DND-41 (cell line): Measurements from ENCODE around the gene MYL6.

Experiments
- ATAC-seq: fragments of 200-7000 bp; cut with Tn5 transposase; 3 replicates; pipeline ENCODE4 v1.9.1; 2021; ENCODE audit warnings: low read depth; ENCODE audit not compliant: insufficient read depth
- DNase-seq: peaks from one replicate; pipeline ENCODE4 v3.0.0-alpha.2; 2020
- H2AFZ ChIP-seq: 2 replicates; pipeline ENCODE4 v1.6.0; 2012; ENCODE audit warnings: low read depth, low read length
- H3K27ac ChIP-seq: 2 replicates; pipeline ENCODE4 v1.5.1; 2012; ENCODE audit warnings: low read length, inconsistent platforms
- H3K27me3 ChIP-seq: fragments of 200-600 bp; sonication (generic); 2 replicates; pipeline ENCODE4 v1.6.0; 2012; ENCODE audit warnings: low read length, mild to moderate bottlenecking, inconsistent platforms; ENCODE audit not compliant: insufficient read depth, poor library complexity
- H3K36me3 ChIP-seq: 2 replicates; pipeline ENCODE4 v1.5.1; 2012; ENCODE audit warnings: low read length, inconsistent platforms; ENCODE audit not compliant: insufficient read depth
- H3K4me1 ChIP-seq: 2 replicates; pipeline ENCODE4 v1.5.1; 2012; ENCODE audit warnings: mild to moderate bottlenecking, low read length; ENCODE audit not compliant: insufficient read depth
- H3K4me2 ChIP-seq: 2 replicates; pipeline ENCODE4 v1.6.0; 2012; ENCODE audit warnings: mild to moderate bottlenecking, moderate library complexity, low read length, inconsistent platforms; ENCODE audit not compliant: insufficient read depth
- H3K4me3 ChIP-seq, 2 experiments: fragments of 200-600 bp in 1 of 2; shearing (Covaris generic) in 1 of 2; 2 replicates each; pipeline ENCODE4 v1.5.1; 2012 to 2016; ENCODE audit warnings: inconsistent platforms in 2 of 2, low read length in 2 of 2, mild to moderate bottlenecking in 2 of 2, low read depth in 1 of 2, moderate library complexity in 1 of 2
- H3K79me2 ChIP-seq: 2 replicates; pipeline ENCODE4 v1.6.0; 2012; ENCODE audit warnings: low read length, inconsistent platforms; ENCODE audit not compliant: insufficient read depth
- H3K9ac ChIP-seq: 2 replicates; pipeline ENCODE4 v1.6.0; 2012; ENCODE audit warnings: low read depth, mild to moderate bottlenecking, inconsistent platforms, low read length, moderate library complexity
- H3K9me3 ChIP-seq: 2 replicates; pipeline ENCODE4 v1.5.1; 2012; ENCODE audit warnings: low read length, moderate library complexity, mild to moderate bottlenecking, inconsistent platforms; ENCODE audit not compliant: insufficient read depth, severe bottlenecking
- H4K20me1 ChIP-seq: 2 replicates; pipeline ENCODE4 v1.6.0; 2012; ENCODE audit warnings: low read length; ENCODE audit not compliant: insufficient read depth
- EZH2 ChIP-seq: IDR thresholded peaks from 3 replicates; pipeline ENCODE4 v1.6.1; 2012; ENCODE audit warnings: borderline replicate concordance, low read depth, mild to moderate bottlenecking, moderate library complexity, low read length, inconsistent platforms; ENCODE audit not compliant: severe bottlenecking
- TF ChIP-seq, protein P1 (sequence below): IDR thresholded peaks from 2 replicates; pipeline ENCODE4 v1.5.1; 2012; ENCODE audit warnings: borderline replicate concordance, low read length, moderate library complexity, mild to moderate bottlenecking; ENCODE audit not compliant: poor library complexity, severe bottlenecking; ENCODE audit errors: extremely low read depth

Gene MYL6

GRCh38 chr12:56198836-56199235, 40.7 kb downstream of the MYL6 start:
- TF ChIP-seq EZH2 = no peak
- TF ChIP-seq, protein P1, sequence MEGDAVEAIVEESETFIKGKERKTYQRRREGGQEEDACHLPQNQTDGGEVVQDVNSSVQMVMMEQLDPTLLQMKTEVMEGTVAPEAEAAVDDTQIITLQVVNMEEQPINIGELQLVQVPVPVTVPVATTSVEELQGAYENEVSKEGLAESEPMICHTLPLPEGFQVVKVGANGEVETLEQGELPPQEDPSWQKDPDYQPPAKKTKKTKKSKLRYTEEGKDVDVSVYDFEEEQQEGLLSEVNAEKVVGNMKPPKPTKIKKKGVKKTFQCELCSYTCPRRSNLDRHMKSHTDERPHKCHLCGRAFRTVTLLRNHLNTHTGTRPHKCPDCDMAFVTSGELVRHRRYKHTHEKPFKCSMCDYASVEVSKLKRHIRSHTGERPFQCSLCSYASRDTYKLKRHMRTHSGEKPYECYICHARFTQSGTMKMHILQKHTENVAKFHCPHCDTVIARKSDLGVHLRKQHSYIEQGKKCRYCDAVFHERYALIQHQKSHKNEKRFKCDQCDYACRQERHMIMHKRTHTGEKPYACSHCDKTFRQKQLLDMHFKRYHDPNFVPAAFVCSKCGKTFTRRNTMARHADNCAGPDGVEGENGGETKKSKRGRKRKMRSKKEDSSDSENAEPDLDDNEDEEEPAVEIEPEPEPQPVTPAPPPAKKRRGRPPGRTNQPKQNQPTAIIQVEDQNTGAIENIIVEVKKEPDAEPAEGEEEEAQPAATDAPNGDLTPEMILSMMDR = no peak
- Histone ChIP-seq H2AFZ (no peak overlapping the region), H3K27me3 (no peaks in the 10 kb centered on the region), H3K79me2 (no peaks in the 10 kb centered on the region), H3K4me2 (no peak overlapping the region), H3K4me1 (no peaks in the 10 kb centered on the region), H4K20me1 (no peaks in the 10 kb centered on the region), H3K36me3 (no peaks in the 10 kb centered on the region), H3K4me3 (no peak overlapping the region), H3K9me3 (no peaks in the 10 kb centered on the region), H3K9ac (no peak overlapping the region), H3K27ac (no peak overlapping the region)
- no peak for DNase-seq
- no peak for ATAC-seq

- H3K4me1 ChIP-seq = no peaks in the 10 kb centered on the region
- H3K79me2 ChIP-seq = no peaks in the 10 kb centered on the region
- H3K27me3 ChIP-seq = no peaks in the 10 kb centered on the region
- H3K4me2 ChIP-seq = no peak overlapping the region
- no peaks in the 10 kb centered on the region for H4K20me1 ChIP-seq
- H3K27ac ChIP-seq = no peak overlapping the region
- no peaks in the 10 kb centered on the region for H3K9me3 ChIP-seq
- H3K36me3 ChIP-seq = peaks cover 20% of the 10 kb centered on the region
- no peak overlapping the region for H2AFZ ChIP-seq
- no peak overlapping the region for H3K9ac ChIP-seq
- no peak for TF ChIP-seq EZH2
- TF ChIP-seq, protein P1 = no peak
- H3K4me3 ChIP-seq = no peak overlapping the region
- no peak for ATAC-seq
- DNase-seq = no peak
These were observed 44.2 kb downstream of the MYL6 start for GRCh38 chr12:56202366-56202765.

GRCh38 chr12:56202838-56203237, 44.7 kb downstream of the MYL6 start:
- no peaks in the 10 kb centered on the region for H3K79me2 ChIP-seq
- H3K4me1 ChIP-seq = no peaks in the 10 kb centered on the region
- DNase-seq = no peak
- H4K20me1 ChIP-seq = no peaks in the 10 kb centered on the region
- H2AFZ ChIP-seq = no peak overlapping the region
- peaks cover 24% of the 10 kb centered on the region for H3K36me3 ChIP-seq
- H3K4me2 ChIP-seq = no peak overlapping the region
- TF ChIP-seq EZH2 = no peak
- TF ChIP-seq, protein P1 = no peak
- no peak overlapping the region for H3K9ac ChIP-seq
- H3K27me3 ChIP-seq = no peaks in the 10 kb centered on the region
- no peak overlapping the region for H3K27ac ChIP-seq
- H3K9me3 ChIP-seq = no peaks in the 10 kb centered on the region
- H3K4me3 ChIP-seq = no peak overlapping the region
- no peak for ATAC-seq

- Histone ChIP-seq H3K79me2 (no peaks in the 10 kb centered on the region), H3K27me3 (no peaks in the 10 kb centered on the region), H4K20me1 (no peaks in the 10 kb centered on the region), H3K4me1 (no peaks in the 10 kb centered on the region), H3K4me2 (no peak overlapping the region), H3K9me3 (no peaks in the 10 kb centered on the region), H3K4me3 (no peak overlapping the region), H3K27ac (no peak overlapping the region), H2AFZ (no peak overlapping the region), H3K9ac (no peak overlapping the region), H3K36me3 (peaks cover 29% of the 10 kb centered on the region)
- DNase-seq = no peak
- no peak for TF ChIP-seq EZH2
- TF ChIP-seq, protein P1 = no peak
- no peak for ATAC-seq
These were observed 46.1 kb downstream of the MYL6 start for GRCh38 chr12:56204275-56204674.
